Fibroblast of skin of right biceps (primary cell): ENCODE results near the gene PLA2G4A.

Experiments used
- DNase-seq: peaks from one replicate; pipeline ENCODE4 v3.0.0-alpha.2; 2013

Gene PLA2G4A

DNA sequence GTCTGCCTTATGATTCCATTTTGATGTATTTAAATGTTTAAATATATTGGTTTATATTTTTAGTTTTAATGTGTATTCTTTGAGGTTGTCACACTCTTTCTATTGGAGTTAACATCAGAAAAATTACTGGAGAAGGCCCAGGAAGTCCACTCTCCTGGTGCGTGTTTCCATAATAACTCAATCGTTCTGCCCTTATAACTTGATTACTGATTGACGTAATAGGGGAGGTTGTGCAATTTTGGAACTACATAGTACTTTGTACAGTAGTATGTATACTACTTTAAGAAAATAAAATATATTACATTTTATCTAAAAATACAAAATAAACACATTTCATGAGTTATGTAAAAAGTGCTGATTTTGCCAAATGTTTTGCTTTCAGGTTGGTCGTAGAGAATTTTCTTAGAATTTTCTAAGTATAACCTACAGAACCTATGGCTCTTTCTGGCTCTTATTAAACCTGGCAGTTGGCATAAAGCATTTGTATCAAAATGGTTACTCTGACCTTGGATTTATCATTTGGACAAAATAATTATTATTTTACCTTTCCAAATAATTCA, 5.7 kb downstream of the PLA2G4A start:
- no peak for DNase-seq

- DNase-seq, result no peak
Observed at GRCh38 chr1:186835448-186835847, 6.7 kb downstream of the PLA2G4A start.

GRCh38 chr1:186837806-186838205, 9.1 kb downstream of the PLA2G4A start:
- no peak for DNase-seq

- no peak for DNase-seq
Observed at GRCh38 chr1:186838380-186839040, 9.8 kb downstream of the PLA2G4A start.

GRCh38 chr1:186839041-186839400, 10.3 kb downstream of the PLA2G4A start:
- no peak for DNase-seq

- no peak for DNase-seq
Observed at GRCh38 chr1:186841599-186841998, 12.8 kb downstream of the PLA2G4A start.

DNA sequence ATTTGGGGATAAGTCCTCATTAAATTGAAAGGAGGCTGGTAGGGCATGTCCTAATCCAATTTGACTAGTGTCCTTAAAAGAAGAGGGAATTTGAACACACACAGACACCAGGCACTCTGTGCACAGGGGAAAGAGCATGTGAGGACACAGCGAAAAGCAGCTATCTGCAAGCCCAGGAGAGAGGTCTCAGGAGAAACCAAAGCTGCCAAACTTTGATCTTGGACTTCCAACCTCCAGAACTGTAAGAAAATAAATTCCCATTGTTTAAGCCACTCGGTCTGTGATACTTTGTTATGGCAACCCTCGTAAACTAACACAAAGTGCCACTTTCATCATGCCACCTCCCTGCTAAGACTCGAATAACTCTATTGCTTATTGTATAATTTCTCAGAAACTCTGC, 13.8 kb downstream of the PLA2G4A start:
- DNase-seq, result no peak

- no peak for DNase-seq
Observed at GRCh38 chr1:186843226-186843625, 14.5 kb downstream of the PLA2G4A start.

DNA sequence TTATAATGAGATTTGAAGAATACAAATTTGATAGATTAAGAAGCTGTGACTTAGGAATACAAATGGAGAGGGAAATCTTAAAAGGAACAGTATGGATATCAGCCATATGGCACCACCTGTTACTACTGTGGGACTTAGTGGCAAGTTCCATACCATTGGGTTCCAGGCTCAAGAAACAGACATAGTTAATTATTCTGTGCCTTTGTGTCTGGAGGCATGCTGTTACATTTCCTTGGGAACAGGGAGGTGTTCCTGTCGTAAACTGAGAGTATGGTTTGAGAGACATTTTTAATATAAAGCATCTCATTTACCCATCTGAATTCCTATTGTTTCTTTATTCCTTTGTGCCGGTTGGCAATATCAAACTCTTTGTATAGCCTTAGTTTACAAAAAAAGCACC, 15.2 kb downstream of the PLA2G4A start:
- DNase-seq, result no peak

DNA sequence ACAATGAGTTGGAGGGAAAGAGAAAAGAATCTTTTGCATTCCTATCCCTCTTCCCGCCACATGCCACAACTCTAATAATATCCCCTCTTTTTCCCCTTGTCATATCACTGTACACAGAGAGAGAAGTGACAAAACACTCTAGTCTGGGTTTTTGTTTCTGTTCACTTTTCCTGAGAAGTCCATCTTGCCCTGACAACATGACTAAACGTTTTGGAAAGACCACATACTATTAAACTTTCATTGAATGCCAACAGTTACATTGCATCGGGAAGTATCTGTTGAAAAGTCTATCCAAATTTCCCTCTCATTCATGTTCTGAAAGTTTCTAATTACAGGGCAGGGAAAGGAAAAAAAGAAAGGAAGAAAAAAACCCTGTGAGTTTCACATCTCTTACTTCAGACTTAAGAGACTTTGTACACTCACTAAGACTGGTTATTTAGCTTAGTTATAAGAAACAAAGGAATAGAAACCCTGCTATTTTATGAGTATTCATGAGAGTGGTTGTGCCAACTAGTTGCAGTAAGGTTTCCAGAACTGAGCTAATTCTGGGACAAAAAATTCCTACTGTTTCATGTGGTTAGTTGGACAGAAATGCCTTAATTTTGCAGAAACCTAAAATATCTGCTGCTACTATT, 16.9 kb downstream of the PLA2G4A start:
- DNase-seq, result no peak

- DNase-seq, result no peak
Observed at GRCh38 chr1:186848509-186849130, 19.9 kb downstream of the PLA2G4A start.

- no peak for DNase-seq
Observed at GRCh38 chr1:186849271-186849671, 20.5 kb downstream of the PLA2G4A start.

- no peak for DNase-seq
Observed at GRCh38 chr1:186849826-186850225, 21.1 kb downstream of the PLA2G4A start.

- DNase-seq, result no peak
Observed at GRCh38 chr1:186854102-186854501, 25.4 kb downstream of the PLA2G4A start.

DNA sequence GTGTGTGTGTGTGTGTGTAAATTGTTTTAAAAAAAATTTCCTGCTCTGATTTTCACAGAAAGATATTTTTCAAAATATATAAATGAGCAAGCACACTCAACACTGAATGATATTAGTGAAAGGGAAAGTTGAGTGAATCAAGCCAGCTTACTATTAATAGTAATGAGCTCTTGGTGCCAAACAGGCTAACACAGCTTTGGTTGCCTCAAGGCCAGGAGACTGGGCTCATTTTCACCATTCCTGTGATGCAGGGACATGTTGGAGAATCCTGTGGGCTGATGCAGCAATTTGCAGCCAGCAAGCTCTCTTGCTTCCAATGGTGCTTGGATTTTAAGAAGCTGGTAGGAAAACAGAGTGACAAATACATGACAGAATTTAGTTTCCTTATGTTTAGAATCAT, 30.2 kb downstream of the PLA2G4A start:
- peak; percentile 49 for DNase-seq

- DNase-seq, result no peak
Observed at GRCh38 chr1:186859995-186860394, 31.2 kb downstream of the PLA2G4A start.

GRCh38 chr1:186864296-186864695, 35.5 kb downstream of the PLA2G4A start:
- peak; percentile 74 for DNase-seq

DNA sequence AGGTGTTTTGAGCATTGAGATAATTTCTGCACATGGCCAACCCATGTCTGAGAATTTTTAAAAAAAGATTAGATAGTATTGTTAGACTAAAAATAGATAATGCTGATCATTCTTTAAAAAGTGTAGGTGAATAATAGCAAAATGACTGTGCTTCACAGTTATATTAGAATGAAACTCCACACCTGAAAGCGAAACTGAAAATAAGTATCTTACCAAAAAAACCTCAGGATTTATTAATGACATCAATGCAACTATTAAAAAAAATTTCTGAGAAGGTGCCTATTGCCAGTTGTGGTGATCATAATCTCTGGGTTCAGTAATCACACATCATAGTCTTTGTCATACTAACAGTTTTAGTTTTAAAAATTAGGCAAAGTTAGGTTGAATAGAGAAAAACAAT, 36.5 kb downstream of the PLA2G4A start:
- no peak for DNase-seq

- peak; percentile 28 for DNase-seq
Observed at GRCh38 chr1:186865857-186866256, 37.1 kb downstream of the PLA2G4A start.

- DNase-seq, result no peak
Observed at GRCh38 chr1:186869526-186870228, 40.9 kb downstream of the PLA2G4A start.

DNA sequence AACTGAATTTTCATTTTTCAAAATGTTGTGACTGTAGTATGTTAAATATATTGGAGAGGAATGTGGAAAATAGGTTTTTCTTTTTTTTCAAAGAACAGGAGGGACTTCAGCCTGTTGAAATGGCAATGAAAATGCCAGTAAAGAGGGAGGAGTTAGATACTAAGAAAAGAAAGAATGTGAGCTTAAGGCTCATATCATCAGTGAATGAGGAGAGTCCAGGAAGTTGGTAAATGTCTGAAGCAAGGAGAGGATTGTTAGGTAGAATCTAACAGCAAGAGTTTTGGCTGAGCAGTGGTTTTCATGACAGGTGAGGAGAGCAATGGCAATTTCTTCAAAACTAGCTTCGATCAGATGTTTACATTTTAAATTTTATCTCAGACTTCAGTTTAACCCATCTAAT, 43.0 kb downstream of the PLA2G4A start:
- no peak for DNase-seq

- DNase-seq, result no peak
Observed at GRCh38 chr1:186872291-186872690, 43.5 kb downstream of the PLA2G4A start.

- no peak for DNase-seq
Observed at GRCh38 chr1:186873687-186874086, 44.9 kb downstream of the PLA2G4A start.
